Measurements from ENCODE around the gene CAMSAP1.

Gene CAMSAP1

DNA sequence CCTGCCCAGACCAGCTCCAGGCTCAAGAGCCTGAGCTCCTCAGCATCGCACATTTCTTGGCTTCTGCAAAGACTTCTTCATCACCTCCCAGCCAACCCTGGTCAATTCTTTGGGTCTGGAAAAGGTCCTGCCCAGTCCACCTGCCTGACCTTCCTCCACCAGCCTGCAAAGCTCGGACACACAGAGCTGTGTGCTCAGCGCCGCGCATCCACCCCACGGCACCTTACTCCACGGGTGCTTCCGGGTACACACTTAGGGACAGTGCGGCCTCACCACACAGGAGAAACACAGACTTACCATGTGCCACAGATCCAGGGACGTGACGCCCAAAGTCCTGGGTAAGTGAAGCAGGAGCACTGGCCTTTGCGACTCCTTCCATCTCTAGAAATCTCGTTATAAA lies 108.1 kb downstream of the CAMSAP1 start:
- TF ChIP-seq, protein P1, sequence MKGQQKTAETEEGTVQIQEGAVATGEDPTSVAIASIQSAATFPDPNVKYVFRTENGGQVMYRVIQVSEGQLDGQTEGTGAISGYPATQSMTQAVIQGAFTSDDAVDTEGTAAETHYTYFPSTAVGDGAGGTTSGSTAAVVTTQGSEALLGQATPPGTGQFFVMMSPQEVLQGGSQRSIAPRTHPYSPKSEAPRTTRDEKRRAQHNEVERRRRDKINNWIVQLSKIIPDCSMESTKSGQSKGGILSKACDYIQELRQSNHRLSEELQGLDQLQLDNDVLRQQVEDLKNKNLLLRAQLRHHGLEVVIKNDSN (IDR thresholded peaks at IDR 0.05), result no peak
- no peak for TF ChIP-seq CREB1 (IDR thresholded peaks at IDR 0.05; ENCODE audit: low read depth)
- TF ChIP-seq YY1 (IDR thresholded peaks at IDR 0.05; ENCODE audit: low read depth), result no peak
- no peak for TF ChIP-seq NFIC (IDR thresholded peaks at IDR 0.05)
- no peak for TF ChIP-seq TEAD4 (IDR thresholded peaks at IDR 0.05)
- no peak for TF ChIP-seq RAD21 (IDR thresholded peaks at IDR 0.05; ENCODE audit: low read depth)
- TF ChIP-seq, protein P2, sequence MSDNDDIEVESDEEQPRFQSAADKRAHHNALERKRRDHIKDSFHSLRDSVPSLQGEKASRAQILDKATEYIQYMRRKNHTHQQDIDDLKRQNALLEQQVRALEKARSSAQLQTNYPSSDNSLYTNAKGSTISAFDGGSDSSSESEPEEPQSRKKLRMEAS (IDR thresholded peaks at IDR 0.05), result no peak
- TF ChIP-seq ZBTB7A (IDR thresholded peaks at IDR 0.05; ENCODE audit: low read depth), result no peak
- no peak for TF ChIP-seq CEBPB (IDR thresholded peaks at IDR 0.05)
- TF ChIP-seq TAF1 (IDR thresholded peaks at IDR 0.05; ENCODE audit: low read depth), result no peak
- no peak for TF ChIP-seq TCF12 (IDR thresholded peaks at IDR 0.05; ENCODE audit: low read depth)
- TF ChIP-seq EGR1 (IDR thresholded peaks at IDR 0.05), result no peak

DNA sequence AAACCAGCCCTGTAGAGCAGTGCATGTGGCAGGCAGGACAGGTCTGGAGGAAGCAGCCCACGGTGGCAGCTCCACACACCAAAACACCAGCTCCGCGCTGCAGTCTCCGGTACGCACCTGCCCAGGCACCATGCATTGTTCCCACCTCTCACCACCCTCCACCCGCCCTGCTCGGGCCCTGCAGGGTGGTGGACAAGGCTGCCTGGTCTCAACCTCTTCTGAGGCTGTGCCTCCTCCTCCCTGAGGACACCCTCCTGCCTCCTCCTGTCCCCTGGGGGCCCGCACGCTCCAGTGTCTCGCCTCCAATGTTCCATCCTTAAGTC lies 109.1 kb downstream of the CAMSAP1 start:
- no peak for TF ChIP-seq FOXM1 (IDR thresholded peaks at IDR 0.05; ENCODE audit: borderline replicate concordance, low read depth)
- TF ChIP-seq EGR1 (IDR thresholded peaks at IDR 0.05), result no peak
- TF ChIP-seq TAF1 (IDR thresholded peaks at IDR 0.05; ENCODE audit: low read depth), result no peak
- TF ChIP-seq, protein P3, sequence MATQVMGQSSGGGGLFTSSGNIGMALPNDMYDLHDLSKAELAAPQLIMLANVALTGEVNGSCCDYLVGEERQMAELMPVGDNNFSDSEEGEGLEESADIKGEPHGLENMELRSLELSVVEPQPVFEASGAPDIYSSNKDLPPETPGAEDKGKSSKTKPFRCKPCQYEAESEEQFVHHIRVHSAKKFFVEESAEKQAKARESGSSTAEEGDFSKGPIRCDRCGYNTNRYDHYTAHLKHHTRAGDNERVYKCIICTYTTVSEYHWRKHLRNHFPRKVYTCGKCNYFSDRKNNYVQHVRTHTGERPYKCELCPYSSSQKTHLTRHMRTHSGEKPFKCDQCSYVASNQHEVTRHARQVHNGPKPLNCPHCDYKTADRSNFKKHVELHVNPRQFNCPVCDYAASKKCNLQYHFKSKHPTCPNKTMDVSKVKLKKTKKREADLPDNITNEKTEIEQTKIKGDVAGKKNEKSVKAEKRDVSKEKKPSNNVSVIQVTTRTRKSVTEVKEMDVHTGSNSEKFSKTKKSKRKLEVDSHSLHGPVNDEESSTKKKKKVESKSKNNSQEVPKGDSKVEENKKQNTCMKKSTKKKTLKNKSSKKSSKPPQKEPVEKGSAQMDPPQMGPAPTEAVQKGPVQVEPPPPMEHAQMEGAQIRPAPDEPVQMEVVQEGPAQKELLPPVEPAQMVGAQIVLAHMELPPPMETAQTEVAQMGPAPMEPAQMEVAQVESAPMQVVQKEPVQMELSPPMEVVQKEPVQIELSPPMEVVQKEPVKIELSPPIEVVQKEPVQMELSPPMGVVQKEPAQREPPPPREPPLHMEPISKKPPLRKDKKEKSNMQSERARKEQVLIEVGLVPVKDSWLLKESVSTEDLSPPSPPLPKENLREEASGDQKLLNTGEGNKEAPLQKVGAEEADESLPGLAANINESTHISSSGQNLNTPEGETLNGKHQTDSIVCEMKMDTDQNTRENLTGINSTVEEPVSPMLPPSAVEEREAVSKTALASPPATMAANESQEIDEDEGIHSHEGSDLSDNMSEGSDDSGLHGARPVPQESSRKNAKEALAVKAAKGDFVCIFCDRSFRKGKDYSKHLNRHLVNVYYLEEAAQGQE (IDR thresholded peaks at IDR 0.05; ENCODE audit: low read depth), result no peak
- TF ChIP-seq EP300 (IDR thresholded peaks at IDR 0.05; ENCODE audit: borderline replicate concordance), result no peak
- TF ChIP-seq, protein P1 (IDR thresholded peaks at IDR 0.05), result no peak
- TF ChIP-seq RAD21 (IDR thresholded peaks at IDR 0.05; ENCODE audit: low read depth), result no peak
- no peak for TF ChIP-seq ZBTB7A (IDR thresholded peaks at IDR 0.05; ENCODE audit: low read depth)
- TF ChIP-seq CEBPB (IDR thresholded peaks at IDR 0.05), result no peak
- TF ChIP-seq, protein P2 (IDR thresholded peaks at IDR 0.05), result no peak
- no peak for TF ChIP-seq TEAD4 (IDR thresholded peaks at IDR 0.05)
- no peak for TF ChIP-seq YY1 (IDR thresholded peaks at IDR 0.05; ENCODE audit: low read depth)

DNA sequence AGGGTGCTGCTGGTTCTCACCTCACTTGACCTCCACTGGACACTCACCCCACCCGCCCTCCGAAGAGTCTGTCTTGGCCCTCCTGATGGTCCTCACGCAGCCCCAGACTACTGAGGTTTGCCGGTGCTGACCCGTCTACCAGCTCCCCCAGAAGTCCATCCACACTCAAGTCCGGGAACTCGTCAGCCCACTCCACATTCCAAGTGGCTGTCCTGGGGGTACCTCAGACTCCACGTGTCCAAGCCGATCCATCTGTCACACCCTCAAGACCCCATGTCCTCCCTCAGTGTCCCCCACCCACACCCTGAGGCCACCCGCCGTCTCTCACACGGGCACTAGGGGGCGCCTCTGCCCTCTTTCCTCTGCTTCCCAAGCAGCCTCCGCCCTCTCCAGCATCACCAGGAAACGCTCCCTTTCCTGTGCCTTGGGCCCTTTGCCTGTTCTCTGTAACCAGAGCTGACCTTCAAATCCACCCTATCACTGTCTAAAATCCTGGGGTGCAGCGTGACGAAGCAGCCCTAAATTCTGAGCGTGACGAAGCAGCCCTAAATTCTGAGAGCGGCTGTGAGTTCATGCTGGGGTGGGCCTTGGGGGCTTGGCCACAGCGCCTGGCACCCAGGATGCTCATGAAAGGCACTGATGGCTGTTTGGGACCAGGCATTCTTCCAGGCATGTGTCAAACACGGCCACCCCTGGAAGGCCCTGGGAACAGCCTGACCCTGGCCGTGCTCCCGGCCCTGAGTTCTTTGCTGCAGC lies 109.7 kb downstream of the CAMSAP1 start:
- TF ChIP-seq, protein P2 (IDR thresholded peaks at IDR 0.05), result no peak
- TF ChIP-seq, protein P1 (IDR thresholded peaks at IDR 0.05), result no peak
- TF ChIP-seq TCF12 (IDR thresholded peaks at IDR 0.05; ENCODE audit: low read depth) (no peak), TAF1 (IDR thresholded peaks at IDR 0.05; ENCODE audit: low read depth) (no peak), TEAD4 (IDR thresholded peaks at IDR 0.05) (no peak), EGR1 (IDR thresholded peaks at IDR 0.05) (no peak), ZBTB7A (IDR thresholded peaks at IDR 0.05; ENCODE audit: low read depth) (0 out of 2 replicates have a peak, but pooled peaks have one; percentile 42), RAD21 (IDR thresholded peaks at IDR 0.05; ENCODE audit: low read depth) (peak; percentile 67), FOXM1 (IDR thresholded peaks at IDR 0.05; ENCODE audit: borderline replicate concordance, low read depth) (no peak), NFIC (IDR thresholded peaks at IDR 0.05) (no peak), YY1 (IDR thresholded peaks at IDR 0.05; ENCODE audit: low read depth) (no peak), CREB1 (IDR thresholded peaks at IDR 0.05; ENCODE audit: low read depth) (no peak), EP300 (IDR thresholded peaks at IDR 0.05; ENCODE audit: borderline replicate concordance) (no peak), CEBPB (IDR thresholded peaks at IDR 0.05) (no peak)
- TF ChIP-seq, protein P3 (IDR thresholded peaks at IDR 0.05; ENCODE audit: low read depth), result no peak

DNA sequence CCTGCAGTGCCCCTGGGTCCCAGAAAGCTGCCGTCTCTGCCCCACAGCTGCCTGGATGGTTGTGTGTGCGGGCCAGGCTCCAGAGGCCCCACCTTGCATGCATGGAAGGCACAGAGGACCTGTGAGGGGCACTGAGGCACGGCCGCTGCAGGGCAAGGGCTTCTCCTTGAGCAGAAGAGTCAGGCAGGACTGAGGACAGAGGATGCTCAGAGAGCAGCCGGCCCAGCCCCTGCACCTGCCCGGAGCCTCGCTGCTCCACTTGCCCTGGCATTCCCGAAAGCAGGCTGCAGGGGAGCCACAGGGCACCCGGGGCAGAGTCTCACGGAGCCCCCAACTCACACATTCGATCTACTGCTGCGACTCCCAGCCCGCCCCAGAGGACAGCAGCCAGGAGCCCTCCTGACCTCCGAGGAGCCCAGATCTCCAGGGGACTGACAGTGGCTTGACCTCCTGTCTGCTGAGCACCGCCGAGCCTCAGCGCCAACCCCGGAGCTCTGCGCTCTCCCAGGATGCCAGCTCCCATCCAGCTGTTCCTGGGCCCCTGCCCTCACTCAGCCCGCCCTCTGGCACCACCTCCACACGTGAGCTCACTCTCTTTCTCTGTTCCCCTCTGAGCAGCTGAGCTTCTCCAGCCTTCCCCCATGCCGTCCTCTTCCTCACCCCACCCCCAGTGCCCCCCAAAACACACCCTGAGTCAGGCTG lies 110.4 kb downstream of the CAMSAP1 start:
- no peak for TF ChIP-seq NFIC (IDR thresholded peaks at IDR 0.05)
- TF ChIP-seq CREB1 (IDR thresholded peaks at IDR 0.05; ENCODE audit: low read depth), result no peak
- no peak for TF ChIP-seq EGR1 (IDR thresholded peaks at IDR 0.05)
- no peak for TF ChIP-seq TAF1 (IDR thresholded peaks at IDR 0.05; ENCODE audit: low read depth)
- no peak for TF ChIP-seq ZBTB7A (IDR thresholded peaks at IDR 0.05; ENCODE audit: low read depth)
- TF ChIP-seq, protein P1 (IDR thresholded peaks at IDR 0.05), result no peak
- no peak for TF ChIP-seq FOXM1 (IDR thresholded peaks at IDR 0.05; ENCODE audit: borderline replicate concordance, low read depth)
- no peak for TF ChIP-seq RAD21 (IDR thresholded peaks at IDR 0.05; ENCODE audit: low read depth)
